ENCODE results near the gene NUMB.
"Not testable (repeated sequence)": the region's sequence is repeated elsewhere in the genome, so short reads cannot be mapped to it uniquely, and the experiment has no call there.

NUMB gene

GRCh38 chr14:73397810-73398209 is 60.5 kb downstream of the NUMB start:
- H3K4me3 ChIP-seq (ENCODE audit: low read depth, low read length) = no peak overlapping the region
- no peak for TF ChIP-seq CTCF (IDR thresholded peaks at IDR 0.05; ENCODE audit: control insufficient read depth, extremely low read depth, insufficient read depth)
- no peak for DNase-seq (ENCODE audit: low read depth)

GRCh38 chr14:73394317-73394716 is 64.0 kb downstream of the NUMB start:
- TF ChIP-seq CTCF (IDR thresholded peaks at IDR 0.05; ENCODE audit: control insufficient read depth, extremely low read depth, insufficient read depth) = no peak
- DNase-seq (ENCODE audit: low read depth) = no peak

DNA sequence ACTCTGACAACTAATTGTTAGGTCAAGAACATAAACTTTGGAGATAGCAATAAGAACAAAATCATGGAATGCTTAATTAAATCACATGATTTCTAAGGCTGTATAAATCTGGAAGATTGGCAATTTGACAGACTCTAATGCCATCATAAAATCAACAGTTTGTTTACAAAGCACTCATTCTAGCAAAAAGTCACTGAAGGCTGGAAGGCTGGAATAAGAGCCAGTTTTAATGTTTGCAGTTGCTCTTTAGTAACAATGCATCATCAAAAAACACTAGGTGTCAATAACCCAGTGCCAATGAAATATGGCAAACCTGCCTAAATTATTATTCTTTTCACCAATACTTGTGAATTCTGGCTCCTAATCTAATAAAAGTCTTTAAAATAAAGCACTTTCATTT is 65.0 kb downstream of the NUMB start:
- peak; percentile 69 for DNase-seq (ENCODE audit: low read depth)
- no peak for TF ChIP-seq CTCF (IDR thresholded peaks at IDR 0.05; ENCODE audit: control insufficient read depth, extremely low read depth, insufficient read depth)
- no peak overlapping the region for H3K4me3 ChIP-seq (ENCODE audit: low read depth, low read length)

More at GRCh38 chr14:73394317-73394716, 64.0 kb downstream of the NUMB start:
- H3K4me3 ChIP-seq (ENCODE audit: low read depth, low read length) = no peak overlapping the region

- H3K4me3 ChIP-seq (ENCODE audit: low read depth, low read length) = no peak overlapping the region
- no peak for DNase-seq (ENCODE audit: low read depth)
- no peak for TF ChIP-seq CTCF (IDR thresholded peaks at IDR 0.05; ENCODE audit: control insufficient read depth, extremely low read depth, insufficient read depth)
Observed at GRCh38 chr14:73392329-73393257, 65.8 kb downstream of the NUMB start.

DNA sequence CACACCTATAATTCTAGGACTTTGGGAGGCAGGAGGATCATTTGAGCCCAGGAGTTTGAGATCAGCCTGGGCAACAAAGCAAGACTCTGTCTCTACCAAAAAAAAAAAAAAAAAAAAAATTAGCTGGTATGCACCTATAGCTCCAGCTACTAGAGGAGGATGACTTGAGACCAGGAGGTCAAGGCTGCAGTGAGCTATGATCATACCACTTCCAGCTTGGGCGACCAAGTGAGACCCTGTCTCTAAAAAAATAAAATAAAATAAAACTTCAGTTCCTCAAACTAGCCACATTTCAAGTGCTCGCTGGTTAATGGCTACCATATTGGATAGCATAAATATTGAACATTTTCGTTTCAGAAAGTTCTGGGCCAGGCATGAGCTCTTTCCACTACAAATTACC is 70.5 kb downstream of the NUMB start:
- not testable (repeated sequence) for DNase-seq (ENCODE audit: low read depth); H3K4me3 ChIP-seq (ENCODE audit: low read depth, low read length)

DNA sequence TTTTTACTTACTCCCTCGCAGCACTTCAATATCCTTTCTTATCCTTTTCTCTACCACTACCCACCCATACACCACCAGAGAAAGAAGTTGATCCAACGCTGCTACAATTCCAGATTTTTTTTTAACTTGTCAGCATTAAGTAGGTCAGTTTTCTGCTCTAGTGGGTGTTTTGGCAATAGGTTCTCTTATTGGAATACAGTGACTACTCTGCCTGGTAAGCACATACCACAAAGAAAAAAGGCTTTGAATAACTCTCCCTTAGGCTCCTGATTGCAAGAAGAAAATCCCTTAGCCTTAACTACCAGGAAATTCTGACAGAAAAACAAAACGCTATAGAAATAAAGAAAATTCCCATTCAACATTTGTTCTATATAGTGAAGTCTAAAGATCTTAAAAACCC is 72.0 kb downstream of the NUMB start:
- H3K4me3 ChIP-seq (ENCODE audit: low read depth, low read length) = no peak overlapping the region
- DNase-seq (ENCODE audit: low read depth) = no peak
- TF ChIP-seq CTCF (IDR thresholded peaks at IDR 0.05; ENCODE audit: control insufficient read depth, extremely low read depth, insufficient read depth) = no peak

DNA sequence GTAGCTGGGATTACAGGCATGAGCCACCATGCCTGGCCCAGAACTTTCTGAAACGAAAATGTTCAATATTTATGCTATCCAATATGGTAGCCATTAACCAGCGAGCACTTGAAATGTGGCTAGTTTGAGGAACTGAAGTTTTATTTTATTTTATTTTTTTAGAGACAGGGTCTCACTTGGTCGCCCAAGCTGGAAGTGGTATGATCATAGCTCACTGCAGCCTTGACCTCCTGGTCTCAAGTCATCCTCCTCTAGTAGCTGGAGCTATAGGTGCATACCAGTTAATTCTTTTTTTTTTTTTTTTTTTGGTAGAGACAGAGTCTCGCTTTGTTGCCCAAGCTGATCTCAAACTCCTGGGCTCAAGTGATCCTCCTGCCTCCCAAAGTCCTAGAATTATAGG is 73.3 kb downstream of the NUMB start:
- H3K4me3 ChIP-seq (ENCODE audit: low read depth, low read length); DNase-seq (ENCODE audit: low read depth): not testable (repeated sequence)

DNA sequence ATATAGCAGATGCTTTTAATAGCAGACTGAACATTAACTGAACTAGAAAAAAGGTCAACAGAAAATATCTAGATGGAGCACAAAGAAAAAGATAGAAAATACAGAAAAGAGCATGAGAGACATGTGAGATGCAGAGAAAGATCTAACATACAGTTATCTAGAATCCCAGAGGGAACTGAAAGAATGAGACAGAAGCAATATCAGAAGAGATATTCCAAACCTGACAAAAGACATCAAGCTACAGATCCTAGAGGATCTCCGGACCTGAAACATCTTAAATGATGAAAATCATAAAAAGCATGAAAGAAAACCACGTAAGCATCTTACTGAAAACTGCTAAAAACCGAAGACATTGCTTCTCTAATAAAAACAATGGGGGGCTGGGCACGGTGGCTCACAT is 75.0 kb downstream of the NUMB start:
- DNase-seq (ENCODE audit: low read depth) = no peak
- no peak overlapping the region for H3K4me3 ChIP-seq (ENCODE audit: low read depth, low read length)
- TF ChIP-seq CTCF (IDR thresholded peaks at IDR 0.05; ENCODE audit: control insufficient read depth, extremely low read depth, insufficient read depth) = no peak

Measured in LNCaP clone FGC (cell line).